SHP77 (cell line): ENCODE results near the gene ERN1.
A peak's percentile ranks its signal among the peaks of the same experiment; 100 is the strongest.

ENCODE experiments used
- DNase-seq, 2 experiments: peaks; one replicate each; lab custom pipeline; 2025; lab: John Stamatoyannopoulos, UW

Gene ERN1

GRCh38 chr17:64004218-64004770, 125.7 kb downstream of the ERN1 start:
- no peak for DNase-seq

GRCh38 chr17:64003526-64004121, 126.3 kb downstream of the ERN1 start:
- DNase-seq, result no peak

- DNase-seq, result no peak
Observed at GRCh38 chr17:64002658-64003525, 127.1 kb downstream of the ERN1 start.

- DNase-seq, result no peak
Observed at GRCh38 chr17:64001763-64002529, 128.0 kb downstream of the ERN1 start.

GRCh38 chr17:64001091-64001579, 128.8 kb downstream of the ERN1 start:
- DNase-seq, result no peak

- no peak for DNase-seq
Observed at GRCh38 chr17:63999680-64000531, 130.0 kb downstream of the ERN1 start.

GRCh38 chr17:63998721-63999679, 130.9 kb downstream of the ERN1 start:
- DNase-seq, result no peak

- DNase-seq, result peak; percentile 37 to 81
Observed at GRCh38 chr17:63998050-63998720, 131.8 kb downstream of the ERN1 start, which contains the start of gene PRR29. Gene PRR29 (plus strand): TSS chr17:63998351. CDS start chr17:63998365, 14 bp downstream.

- no peak for DNase-seq
Observed at GRCh38 chr17:63997341-63998048, 132.4 kb downstream of the ERN1 start.

GRCh38 chr17:63996430-63997182, 133.3 kb downstream of the ERN1 start:
- DNase-seq, result no peak

- no peak for DNase-seq
Observed at GRCh38 chr17:63995626-63996025, 134.3 kb downstream of the ERN1 start.

GRCh38 chr17:63993368-63993985, 136.5 kb downstream of the ERN1 start:
- DNase-seq, result no peak

GRCh38 chr17:63991611-63992010, 138.3 kb downstream of the ERN1 start:
- no peak for DNase-seq

- DNase-seq, result no peak
Observed at GRCh38 chr17:63989622-63990345, 140.2 kb downstream of the ERN1 start.
